ENCODE data around the gene METTL9.

METTL9 gene

DNA sequence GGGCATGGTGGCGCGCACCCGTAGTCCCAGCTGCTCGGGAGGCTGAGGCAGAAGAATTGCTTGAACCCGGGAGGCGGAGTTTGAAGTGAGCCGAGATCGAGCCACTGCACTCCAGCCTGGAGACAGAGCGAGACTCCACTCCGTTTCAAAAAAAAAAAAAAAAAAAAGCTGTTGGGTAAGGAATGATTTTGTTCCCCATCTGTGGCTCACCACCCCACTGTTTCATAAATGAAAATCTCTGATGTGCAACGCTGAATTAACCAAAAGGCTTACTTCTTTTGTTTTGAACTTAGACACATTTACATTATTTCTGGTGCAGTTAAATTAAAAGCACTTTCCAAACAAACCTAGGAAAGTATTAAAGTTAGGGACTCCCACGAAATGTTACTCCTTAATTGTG, 1.2 kb upstream of the METTL9 start:
- no peaks in the 10 kb centered on the region for H3F3A ChIP-seq (ENCODE audit: low read depth)
- no peaks in the 10 kb centered on the region for H3K27me3 ChIP-seq (ENCODE audit: insufficient read depth, low read length, poor library complexity, severe bottlenecking)
- peaks cover 36% of the 10 kb centered on the region for H3K4me1 ChIP-seq (ENCODE audit: insufficient read depth, low read length, poor library complexity, severe bottlenecking)
- peak overlapping the region; percentile 95 for H3K9ac ChIP-seq (ENCODE audit: low read depth, low read length, poor library complexity, severe bottlenecking)
- peaks cover 34% of the 10 kb centered on the region for H3K79me2 ChIP-seq (ENCODE audit: insufficient read depth, low read length)
- H3K9me3 ChIP-seq (ENCODE audit: insufficient read depth, low read depth, low read length), result no peaks in the 10 kb centered on the region
- H2AFZ ChIP-seq (ENCODE audit: low read length), result peak overlapping the region; percentile 94; the same call in 1 of the 2 replicates
- no peaks in the 10 kb centered on the region for H3K36me3 ChIP-seq (ENCODE audit: insufficient read depth, low read length)
- H3K4me3 ChIP-seq (ENCODE audit: low read length, poor library complexity, severe bottlenecking), result peak overlapping the region; percentile 93
- H4K20me1 ChIP-seq (ENCODE audit: insufficient read depth, low read length, poor library complexity, severe bottlenecking), result peaks cover 29% of the 10 kb centered on the region
- H3K9me2 ChIP-seq (replicated peaks; ENCODE audit: low read depth, low read length), result no peaks in the 10 kb centered on the region
- H3K4me2 ChIP-seq (ENCODE audit: low read depth, low read length, poor library complexity, severe bottlenecking), result peak overlapping the region; percentile 86
- TF ChIP-seq EZH2phosphoT487 (IDR thresholded peaks at IDR 0.05; ENCODE audit: borderline replicate concordance), result no peak
- TF ChIP-seq, protein P1, sequence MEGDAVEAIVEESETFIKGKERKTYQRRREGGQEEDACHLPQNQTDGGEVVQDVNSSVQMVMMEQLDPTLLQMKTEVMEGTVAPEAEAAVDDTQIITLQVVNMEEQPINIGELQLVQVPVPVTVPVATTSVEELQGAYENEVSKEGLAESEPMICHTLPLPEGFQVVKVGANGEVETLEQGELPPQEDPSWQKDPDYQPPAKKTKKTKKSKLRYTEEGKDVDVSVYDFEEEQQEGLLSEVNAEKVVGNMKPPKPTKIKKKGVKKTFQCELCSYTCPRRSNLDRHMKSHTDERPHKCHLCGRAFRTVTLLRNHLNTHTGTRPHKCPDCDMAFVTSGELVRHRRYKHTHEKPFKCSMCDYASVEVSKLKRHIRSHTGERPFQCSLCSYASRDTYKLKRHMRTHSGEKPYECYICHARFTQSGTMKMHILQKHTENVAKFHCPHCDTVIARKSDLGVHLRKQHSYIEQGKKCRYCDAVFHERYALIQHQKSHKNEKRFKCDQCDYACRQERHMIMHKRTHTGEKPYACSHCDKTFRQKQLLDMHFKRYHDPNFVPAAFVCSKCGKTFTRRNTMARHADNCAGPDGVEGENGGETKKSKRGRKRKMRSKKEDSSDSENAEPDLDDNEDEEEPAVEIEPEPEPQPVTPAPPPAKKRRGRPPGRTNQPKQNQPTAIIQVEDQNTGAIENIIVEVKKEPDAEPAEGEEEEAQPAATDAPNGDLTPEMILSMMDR (conservative IDR thresholded peaks at IDR 0.05; ENCODE audit: low read length), result no peak

DNA sequence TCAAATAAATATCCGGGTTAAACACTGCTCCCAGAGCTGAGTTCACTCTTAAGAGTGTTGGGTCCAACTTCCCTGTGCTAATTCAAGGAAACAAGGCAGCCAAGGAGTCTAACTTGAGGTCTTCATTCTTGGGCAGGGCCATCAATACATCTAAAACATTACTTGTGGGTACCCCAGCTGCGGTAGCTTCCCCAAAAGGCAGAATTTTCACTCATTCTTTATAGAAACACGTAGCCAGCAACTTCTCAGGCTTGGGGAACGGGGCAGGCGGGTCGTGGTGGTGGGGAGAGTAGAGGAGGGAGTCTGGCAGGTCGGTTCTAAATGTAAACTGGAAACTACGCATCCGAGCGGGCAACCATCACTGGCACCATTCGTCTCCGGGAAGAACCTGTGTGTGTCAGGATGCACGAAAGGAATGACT, 666 bp upstream of the METTL9 start:
- Histone ChIP-seq H4K20me1 (ENCODE audit: insufficient read depth, low read length, poor library complexity, severe bottlenecking) (peaks cover 34% of the 10 kb centered on the region), H3K9me3 (ENCODE audit: insufficient read depth, low read depth, low read length) (no peaks in the 10 kb centered on the region), H2AFZ (ENCODE audit: low read length) (peak overlapping the region; percentile 94), H3K4me3 (ENCODE audit: low read length, poor library complexity, severe bottlenecking) (peak overlapping the region; percentile 93), H3K9me2 (replicated peaks; ENCODE audit: low read depth, low read length) (no peaks in the 10 kb centered on the region), H3F3A (ENCODE audit: low read depth) (no peaks in the 10 kb centered on the region), H3K79me2 (ENCODE audit: insufficient read depth, low read length) (peaks cover 39% of the 10 kb centered on the region), H3K4me2 (ENCODE audit: low read depth, low read length, poor library complexity, severe bottlenecking) (peak overlapping the region; percentile 86), H3K36me3 (ENCODE audit: insufficient read depth, low read length) (no peaks in the 10 kb centered on the region), H3K27me3 (ENCODE audit: insufficient read depth, low read length, poor library complexity, severe bottlenecking) (no peaks in the 10 kb centered on the region), H3K4me1 (ENCODE audit: insufficient read depth, low read length, poor library complexity, severe bottlenecking) (peaks cover 41% of the 10 kb centered on the region), H3K9ac (ENCODE audit: low read depth, low read length, poor library complexity, severe bottlenecking) (peak overlapping the region; percentile 95)
- TF ChIP-seq EZH2phosphoT487 (IDR thresholded peaks at IDR 0.05; ENCODE audit: borderline replicate concordance), result no peak
- TF ChIP-seq, protein P1 (conservative IDR thresholded peaks at IDR 0.05; ENCODE audit: low read length), result no peak

DNA sequence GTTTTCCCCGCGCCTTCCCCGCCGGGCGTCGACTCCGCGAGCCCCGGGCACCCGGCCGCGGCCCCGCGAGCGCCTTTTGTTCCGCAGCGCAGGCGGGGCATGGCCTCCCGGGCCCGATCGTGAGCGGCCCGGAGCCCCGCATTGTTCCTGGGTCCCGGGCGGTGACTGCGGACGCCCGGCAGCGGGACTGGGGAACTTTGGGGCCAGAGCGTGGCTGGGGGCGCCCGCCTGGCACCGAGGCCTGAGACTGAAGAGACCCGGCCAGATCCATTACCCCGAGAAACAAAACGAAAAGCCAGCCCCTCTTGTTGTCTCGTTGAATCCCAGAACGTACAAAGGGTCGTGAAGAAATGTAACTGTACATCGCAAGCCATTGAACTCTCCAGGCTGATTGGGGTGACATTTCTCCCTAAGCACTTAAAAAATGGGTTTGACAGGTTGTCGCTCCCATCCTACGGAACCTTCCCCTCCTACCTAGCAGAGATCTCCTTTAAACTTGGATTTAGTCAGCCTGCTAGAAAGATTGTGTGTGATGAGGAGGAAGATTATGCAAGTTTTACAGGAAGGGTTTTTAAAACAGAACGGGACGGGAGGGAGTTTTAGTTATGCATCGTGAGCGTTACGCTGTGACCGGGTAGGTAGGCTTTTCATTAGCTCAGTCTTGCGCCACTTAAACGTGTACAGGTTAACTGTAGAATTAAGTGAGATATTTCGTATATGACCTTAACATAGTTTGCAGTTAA, 825 bp downstream of the METTL9 start:
- Histone ChIP-seq H3F3A (ENCODE audit: low read depth) (no peaks in the 10 kb centered on the region), H3K9me3 (ENCODE audit: insufficient read depth, low read depth, low read length) (no peaks in the 10 kb centered on the region), H3K4me3 (ENCODE audit: low read length, poor library complexity, severe bottlenecking) (peak overlapping the region; percentile 93), H3K79me2 (ENCODE audit: insufficient read depth, low read length) (peaks cover 54% of the 10 kb centered on the region), H2AFZ (ENCODE audit: low read length) (peak overlapping the region; percentile 61), H3K36me3 (ENCODE audit: insufficient read depth, low read length) (no peaks in the 10 kb centered on the region), H3K9me2 (replicated peaks; ENCODE audit: low read depth, low read length) (no peaks in the 10 kb centered on the region), H4K20me1 (ENCODE audit: insufficient read depth, low read length, poor library complexity, severe bottlenecking) (peaks cover 48% of the 10 kb centered on the region), H3K27me3 (ENCODE audit: insufficient read depth, low read length, poor library complexity, severe bottlenecking) (no peaks in the 10 kb centered on the region), H3K4me2 (ENCODE audit: low read depth, low read length, poor library complexity, severe bottlenecking) (peak overlapping the region; percentile 95), H3K9ac (ENCODE audit: low read depth, low read length, poor library complexity, severe bottlenecking) (peak overlapping the region; percentile 95), H3K4me1 (ENCODE audit: insufficient read depth, low read length, poor library complexity, severe bottlenecking) (peaks cover 54% of the 10 kb centered on the region)
- TF ChIP-seq, protein P1 (conservative IDR thresholded peaks at IDR 0.05; ENCODE audit: low read length), result no peak
- no peak for TF ChIP-seq EZH2phosphoT487 (IDR thresholded peaks at IDR 0.05; ENCODE audit: borderline replicate concordance)

Measured in Loucy (cell line).